IMR-90 (cell line): ENCODE measurements around the gene DENND1A. TPM values are rescaled to one million over a fixed set of nuclear protein-coding genes. Genes with fewer than 3 reads are reported as not detected.

ENCODE experiments used
- ATAC-seq: fragments of 200-7000 bp; cut with Tn5 transposase; 2 replicates; pipeline ENCODE4 v1.9.1; 2020; ENCODE audit warnings: low read depth, mild to moderate bottlenecking, moderate library complexity
- BruUV-seq: library from RNA; stranded (reverse); fragments of 400-500 nt; replicated peaks from 2 replicates; lab custom pipeline; 2021; lab: Mats Ljungman, UMichigan
- CTCF ChIA-PET: fragments of 300-600 bp; formaldehyde crosslinking; extraction: SDS; loops from one replicate; lab custom pipeline; 2021; ENCODE audit warnings: antibody characterized with exemption; lab: Yijun Ruan, JAX
- POLR2A ChIA-PET: fragments of 300-600 bp; sonication (Branson Sonifier 250); formaldehyde crosslinking; loops from one replicate; lab custom pipeline; 2022; ENCODE audit warnings: antibody characterized with exemption; ENCODE audit not compliant: unreplicated experiment; lab: Charles Lee
- DNase-seq: peaks from one replicate; pipeline ENCODE4 v3.0.0; 2013
- H2AFZ ChIP-seq: replicated peaks from 2 replicates; pipeline ENCODE3; 2013; ENCODE audit warnings: low read length, mild to moderate bottlenecking; ENCODE audit not compliant: poor library complexity
- H2AK5ac ChIP-seq: 2 replicates; pipeline ENCODE4 v1.6.1; 2013; ENCODE audit warnings: low read depth, low read length, inconsistent platforms
- H2AK9ac ChIP-seq: replicated peaks from 2 replicates; pipeline ENCODE3; 2013; ENCODE audit warnings: mild to moderate bottlenecking, low read depth, low read length, moderate library complexity; ENCODE audit not compliant: poor library complexity
- H2BK120ac ChIP-seq: 2 replicates; pipeline ENCODE4 v1.6.1; 2013; ENCODE audit warnings: low read depth, low read length, inconsistent platforms
- H2BK15ac ChIP-seq: 3 replicates; pipeline ENCODE4 v1.6.1; 2013; ENCODE audit warnings: low read depth, low read length, inconsistent platforms
- H2BK20ac ChIP-seq: 2 replicates; pipeline ENCODE4 v1.6.1; 2013; ENCODE audit warnings: low read depth, mild to moderate bottlenecking, inconsistent platforms, low read length, moderate library complexity
- H2BK5ac ChIP-seq: 2 replicates; pipeline ENCODE4 v1.6.1; 2013; ENCODE audit warnings: mild to moderate bottlenecking, low read depth, low read length, inconsistent platforms; ENCODE audit not compliant: poor library complexity, severe bottlenecking
- H3K14ac ChIP-seq: replicated peaks from 2 replicates; pipeline ENCODE4 v1.6.1; 2013; ENCODE audit warnings: low read depth, low read length, inconsistent platforms
- H3K18ac ChIP-seq: 2 replicates; pipeline ENCODE4 v1.6.1; 2013; ENCODE audit warnings: low read depth, low read length, control low read depth
- H3K23ac ChIP-seq: 2 replicates; pipeline ENCODE4 v1.6.1; 2013; ENCODE audit warnings: low read depth, low read length, inconsistent platforms
- H3K27ac ChIP-seq: 2 replicates; pipeline ENCODE4 v1.5.1; 2013; ENCODE audit warnings: mild to moderate bottlenecking, control low read depth, low read length; ENCODE audit not compliant: insufficient read depth
- H3K27me3 ChIP-seq: 2 replicates; pipeline ENCODE4 v1.6.1; 2013; ENCODE audit warnings: low read length; ENCODE audit not compliant: control insufficient read depth, insufficient read depth
- H3K36me3 ChIP-seq: 2 replicates; pipeline ENCODE4 v1.6.1; 2013; ENCODE audit warnings: low read length, mixed read lengths; ENCODE audit not compliant: control insufficient read depth, insufficient read depth
- H3K4ac ChIP-seq: 2 replicates; pipeline ENCODE4 v1.6.1; 2013; ENCODE audit warnings: low read depth, low read length, inconsistent platforms
- H3K4me1 ChIP-seq: 2 replicates; pipeline ENCODE4 v1.6.1; 2013; ENCODE audit warnings: low read length, mixed read lengths; ENCODE audit not compliant: control insufficient read depth, insufficient read depth
- H3K4me2 ChIP-seq: 2 replicates; pipeline ENCODE4 v1.6.1; 2013; ENCODE audit warnings: low read depth, mild to moderate bottlenecking, control low read depth, low read length, moderate library complexity
- H3K4me3 ChIP-seq: 2 replicates; pipeline ENCODE4 v1.5.1; 2013; ENCODE audit warnings: low read depth, mild to moderate bottlenecking, control low read depth, low read length, moderate library complexity; ENCODE audit not compliant: insufficient read depth
- H3K56ac ChIP-seq: 2 replicates; pipeline ENCODE4 v1.6.1; 2013; ENCODE audit warnings: low read length, inconsistent platforms; ENCODE audit not compliant: insufficient read depth; ENCODE audit errors: extremely low read depth
- H3K79me1 ChIP-seq, 2 experiments: 2 replicates each; pipeline ENCODE4 v1.6.1; 2013; ENCODE audit warnings: low read length in 2 of 2, inconsistent platforms in 1 of 2, low read depth in 1 of 2
- H3K9ac ChIP-seq: 2 replicates; pipeline ENCODE4 v1.6.1; 2013; ENCODE audit warnings: low read depth, low read length, control low read depth
- H3K9me1 ChIP-seq: 2 replicates; pipeline ENCODE4 v1.6.1; 2013; ENCODE audit warnings: low read length, inconsistent platforms; ENCODE audit not compliant: insufficient read depth
- H3K9me3 ChIP-seq: 2 replicates; pipeline ENCODE4 v1.6.1; 2013; ENCODE audit warnings: low read length; ENCODE audit not compliant: control insufficient read depth, insufficient read depth
- H4K20me1 ChIP-seq: 2 replicates; pipeline ENCODE4 v1.6.1; 2013; ENCODE audit warnings: low read length, inconsistent platforms; ENCODE audit not compliant: insufficient read depth
- H4K5ac ChIP-seq: 2 replicates; pipeline ENCODE4 v1.6.1; 2013; ENCODE audit warnings: mild to moderate bottlenecking, low read depth, low read length, control low read depth
- H4K8ac ChIP-seq, 2 experiments: 2 replicates each; pipeline ENCODE4 v1.6.1; 2013; ENCODE audit warnings: low read depth in 2 of 2, low read length in 2 of 2, control low read depth in 1 of 2, inconsistent platforms in 1 of 2
- H4K91ac ChIP-seq: 2 replicates; pipeline ENCODE4 v1.6.1; 2013; ENCODE audit warnings: low read depth, low read length, inconsistent platforms; ENCODE audit not compliant: insufficient read depth
- BHLHE40 ChIP-seq: fragments of 150-350 bp; IDR thresholded peaks from 2 replicates; pipeline ENCODE4 v1.6.1; 2016; ENCODE audit warnings: mild to moderate bottlenecking, low read depth, low read length
- CEBPB ChIP-seq: IDR thresholded peaks from 2 replicates; pipeline ENCODE4 v1.6.1; 2012; ENCODE audit warnings: low read depth, low read length, improper control_type of control experiment
- CHD1 ChIP-seq: IDR thresholded peaks from 2 replicates; pipeline ENCODE4 v1.6.1; 2012; ENCODE audit warnings: low read depth, low read length, improper control_type of control experiment
- CTCF ChIP-seq: conservative IDR thresholded peaks from 2 replicates; pipeline ENCODE4 v1.5.1; 2012; ENCODE audit warnings: mild to moderate bottlenecking, low read depth, low read length, improper control_type of control experiment
- ELK1 ChIP-seq: fragments of 150-350 bp; IDR thresholded peaks from 2 replicates; pipeline ENCODE4 v1.6.1; 2016; ENCODE audit warnings: low read depth, mild to moderate bottlenecking, low read length, moderate library complexity, borderline replicate concordance
- FOS ChIP-seq: fragments of 150-350 bp; IDR thresholded peaks from 2 replicates; pipeline ENCODE4 v1.6.1; 2016; ENCODE audit warnings: low read depth, low read length
- MAFK ChIP-seq: IDR thresholded peaks from 2 replicates; pipeline ENCODE4 v1.6.1; 2012; ENCODE audit warnings: low read depth, low read length, improper control_type of control experiment
- MAZ ChIP-seq: IDR thresholded peaks from 2 replicates; pipeline ENCODE4 v1.6.1; 2012; ENCODE audit warnings: low read depth, mild to moderate bottlenecking, low read length, improper control_type of control experiment, moderate library complexity, borderline replicate concordance
- MXI1 ChIP-seq: IDR thresholded peaks from 2 replicates; pipeline ENCODE4 v1.6.1; 2012; ENCODE audit warnings: low read depth, mild to moderate bottlenecking, low read length, moderate library complexity, borderline replicate concordance
- NFE2L2 ChIP-seq: fragments of 150-350 bp; IDR thresholded peaks from 2 replicates; pipeline ENCODE4 v1.6.1; 2016; ENCODE audit warnings: low read depth, mild to moderate bottlenecking, low read length
- POLR2A ChIP-seq: IDR thresholded peaks from 2 replicates; pipeline ENCODE4 v1.6.1; 2012; ENCODE audit warnings: mild to moderate bottlenecking, low read depth, low read length
- RCOR1 ChIP-seq: IDR thresholded peaks from 2 replicates; pipeline ENCODE4 v1.6.1; 2012; ENCODE audit warnings: mild to moderate bottlenecking, low read length, improper control_type of control experiment; ENCODE audit not compliant: insufficient replicate concordance
- RFX5 ChIP-seq: IDR thresholded peaks from 2 replicates; pipeline ENCODE4 v1.8.0; 2012; ENCODE audit warnings: low read depth, mild to moderate bottlenecking, low read length, moderate library complexity
- SMC3 ChIP-seq: fragments of 150-350 bp; IDR thresholded peaks from 2 replicates; pipeline ENCODE4 v1.6.1; 2016; ENCODE audit warnings: low read depth, mild to moderate bottlenecking, antibody characterized with exemption, low read length, moderate library complexity
- USF2 ChIP-seq: fragments of 150-350 bp; IDR thresholded peaks from 2 replicates; pipeline ENCODE4 v1.6.1; 2017; ENCODE audit warnings: mild to moderate bottlenecking, antibody characterized with exemption, low read length, low read depth
- WGBS, 2 experiments: methylation state at CpG; one replicate each; pipeline versions ENCODE4 v1.1.5 to v1.1.7; 2013; ENCODE audit warnings: missing lambda C conversion rate in 2 of 2; ENCODE audit not compliant: insufficient read length in 1 of 2; ENCODE audit errors: extremely low coverage in 2 of 2; 5-methylcytosine and 5-hydroxymethylcytosine counted together
- dilution Hi-C: fragments of 300-500 bp; cut with HindIII; formaldehyde crosslinking; loops from one replicate; pipeline ENCODE4 v1.14.3; 2018; ENCODE audit warnings: low sequenced_read_pairs; ENCODE audit not compliant: unreplicated experiment
- in situ Hi-C: fragments of 300-500 bp; cut with MboI; formaldehyde crosslinking; loops from 3 replicates; pipeline ENCODE4 v1.14.3; 2019; ENCODE audit warnings: low sequenced_read_pairs, inconsistent platforms, mixed read lengths
- intact Hi-C: fragments of 100-400 bp; cut with micrococcal nuclease; formaldehyde crosslinking; loops from 2 replicates; pipeline ENCODE4 v1.10.0; 2022
- polyA plus RNA-seq, 3 experiments: library from polyadenylated mRNA; depleted of rRNA; stranded (reverse); fragments of >200 nt; gene quantifications; 2 replicates each; pipeline ENCODE4 v1.2.3, GENCODE V29; 2012; ENCODE audit warnings: low replicate concordance in 1 of 3
- total RNA-seq: library from RNA; depleted of rRNA; stranded (reverse); fragments of >200 nt; gene quantifications from 2 replicates; pipeline ENCODE4 v1.2.3, GENCODE V29; 2012

Gene DENND1A
- total and polyA plus RNA-seq, 2 of the 4 experiments (the other 2 are of a cell fraction) = 21.4 to 27.6 TPM

- no peak overlapping the region for H2AK9ac ChIP-seq
- H3K9me3 ChIP-seq = no peaks in the 10 kb centered on the region
- no peaks in the 10 kb centered on the region; the same call in 1 of the 2 replicates for H3K9me1 ChIP-seq
- ChIA-PET CTCF (no interaction called here), POLR2A (no interaction called here)
- intact Hi-C loops (no loop called here), dilution Hi-C loops (no loop called here), in situ Hi-C loops (no loop called here)
- H3K27ac ChIP-seq = no peak overlapping the region
- H4K5ac ChIP-seq = no peak overlapping the region
- H4K91ac ChIP-seq = no peak overlapping the region
- no peak overlapping the region for H2BK120ac ChIP-seq
- H3K56ac ChIP-seq = no peak overlapping the region
- TF ChIP-seq RCOR1 = no peak
- no peak for TF ChIP-seq NFE2L2
- no peak for TF ChIP-seq FOS
- no peak for TF ChIP-seq MXI1
- no peak for TF ChIP-seq BHLHE40
- TF ChIP-seq CTCF = no peak
- no peak for TF ChIP-seq RFX5
- no peak for TF ChIP-seq POLR2A
- TF ChIP-seq MAZ = no peak
- no peak for TF ChIP-seq MAFK
- TF ChIP-seq CHD1 = no peak
- no peak for TF ChIP-seq SMC3
- TF ChIP-seq ELK1 = no peak
- no peak for TF ChIP-seq USF2
- TF ChIP-seq CEBPB = no peak
- no peak overlapping the region for H3K4me3 ChIP-seq
- 88% methylated on average over 3 of the region's 8 CpGs; no CpG with 5 or more reads in 1 of the 2 experiments for WGBS, 2 experiments
- no peak overlapping the region for H2BK5ac ChIP-seq
- H3K18ac ChIP-seq = no peak overlapping the region
- H2BK20ac ChIP-seq = no peak overlapping the region
- H3K23ac ChIP-seq = no peak overlapping the region
- H3K79me1 ChIP-seq = no peaks in the 10 kb centered on the region
- no peak overlapping the region for H3K9ac ChIP-seq
- H3K4me1 ChIP-seq = no peaks in the 10 kb centered on the region
- DNase-seq (no peak), ATAC-seq (no peak)
- H2BK15ac ChIP-seq = no peak overlapping the region
- no TSS peak for BruUV-seq
- H3K4me2 ChIP-seq = no peak overlapping the region
- no peaks in the 10 kb centered on the region for H3K27me3 ChIP-seq
- H3K4ac ChIP-seq = no peak overlapping the region
- H2AK5ac ChIP-seq = no peak overlapping the region
- H2AFZ ChIP-seq = no peak overlapping the region
- no peaks in the 10 kb centered on the region for H4K20me1 ChIP-seq
- no peak overlapping the region for H3K14ac ChIP-seq
- no peaks in the 10 kb centered on the region for H3K36me3 ChIP-seq
- H4K8ac ChIP-seq = no peak overlapping the region
Observed at GRCh38 chr9:123480791-123481190, 449.1 kb downstream of the DENND1A start.
